SH-SY5Y (cell line): ENCODE measurements around the gene ROBO1.

ENCODE experiments used
- GATA2 ChIP-seq: IDR thresholded peaks from 2 replicates; pipeline ENCODE4 v1.6.1; 2011; ENCODE audit warnings: mild to moderate bottlenecking, low read depth, low read length
- GATA3 ChIP-seq: IDR thresholded peaks from 2 replicates; pipeline ENCODE4 v1.6.1; 2011; ENCODE audit warnings: low read depth, mild to moderate bottlenecking, low read length, moderate library complexity

DNA sequence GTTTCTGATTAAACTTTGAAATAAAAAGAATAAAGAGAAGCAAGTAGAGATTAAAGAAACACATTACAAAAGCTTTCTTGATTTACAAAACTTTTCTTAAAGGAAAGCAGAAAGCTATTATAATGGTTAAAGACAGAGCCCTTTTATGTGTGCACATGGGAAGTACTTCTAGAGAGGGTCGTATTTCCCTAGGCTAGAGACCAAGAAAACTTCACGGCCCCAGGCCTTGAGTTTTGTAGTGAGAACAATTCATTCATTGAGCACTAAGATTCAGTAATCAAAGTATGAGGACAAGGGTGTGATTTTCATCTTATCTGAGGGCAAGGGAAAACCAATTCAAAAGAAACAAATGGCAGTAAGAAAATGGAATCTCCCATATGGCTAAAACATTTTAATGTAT is 854.1 kb downstream of the ROBO1 start:
- no peak for TF ChIP-seq GATA2
- TF ChIP-seq GATA3 = no peak
